MM.1S (cell line): ENCODE results near the gene CPPED1.

Source experiments
- DNase-seq: peaks from one replicate; pipeline ENCODE4 v3.0.0-alpha.2; 2015
- H2AFZ ChIP-seq: fragments of 300-600 bp; sonication (generic); 2 replicates; pipeline ENCODE4 v1.6.0; 2016; ENCODE audit warnings: antibody characterized with exemption, low read length
- H3F3A ChIP-seq: fragments of 300-600 bp; sonication (generic); 2 replicates; pipeline ENCODE4 v1.6.1; 2016; ENCODE audit warnings: mild to moderate bottlenecking, antibody characterized with exemption, low read length, moderate library complexity, mixed read lengths; ENCODE audit not compliant: insufficient read depth
- H3K27ac ChIP-seq: fragments of 300-600 bp; sonication (generic); 2 replicates; pipeline ENCODE4 v1.5.1; 2016; ENCODE audit warnings: mild to moderate bottlenecking, low read length
- H3K27me3 ChIP-seq: fragments of 300-600 bp; sonication (generic); replicated peaks from 2 replicates; pipeline ENCODE4 v1.6.0; 2016; ENCODE audit warnings: low read length; ENCODE audit not compliant: insufficient read depth
- H3K36me3 ChIP-seq: fragments of 300-600 bp; sonication (generic); replicated peaks from 2 replicates; pipeline ENCODE4 v1.6.1; 2016; ENCODE audit warnings: mild to moderate bottlenecking, low read length, mixed read lengths; ENCODE audit not compliant: insufficient read depth
- H3K4me1 ChIP-seq: fragments of 300-600 bp; sonication (generic); 2 replicates; pipeline ENCODE4 v1.6.1; 2016; ENCODE audit warnings: low read length, mixed read lengths
- H3K4me2 ChIP-seq: fragments of 300-600 bp; sonication (generic); 2 replicates; pipeline ENCODE4 v1.6.0; 2016; ENCODE audit warnings: low read depth, low read length
- H3K4me3 ChIP-seq: fragments of 300-600 bp; sonication (generic); 2 replicates; pipeline ENCODE4 v1.5.1; 2016; ENCODE audit warnings: low read length, mixed read lengths
- H3K79me2 ChIP-seq: fragments of 300-600 bp; sonication (generic); 2 replicates; pipeline ENCODE4 v1.6.1; 2016; ENCODE audit warnings: mixed run types, low read length, mixed read lengths
- H3K9ac ChIP-seq: fragments of 300-600 bp; sonication (generic); 2 replicates; pipeline ENCODE4 v1.6.1; 2016; ENCODE audit warnings: low read length, mixed read lengths
- H3K9me2 ChIP-seq: fragments of 300-600 bp; sonication (generic); replicated peaks from 2 replicates; pipeline ENCODE4 v1.6.1; 2016; ENCODE audit warnings: mild to moderate bottlenecking, low read length, mixed read lengths; ENCODE audit not compliant: insufficient read depth
- H3K9me3 ChIP-seq: fragments of 300-600 bp; sonication (generic); replicated peaks from 2 replicates; pipeline ENCODE4 v1.6.1; 2016; ENCODE audit warnings: mild to moderate bottlenecking, low read length, mixed read lengths; ENCODE audit not compliant: insufficient read depth
- H4K20me1 ChIP-seq: fragments of 300-600 bp; sonication (generic); 2 replicates; pipeline ENCODE4 v1.6.1; 2016; ENCODE audit warnings: mild to moderate bottlenecking, low read length, moderate library complexity, mixed read lengths; ENCODE audit not compliant: insufficient read depth
- CTCF ChIP-seq: fragments of 300-600 bp; sonication (generic); IDR thresholded peaks from 2 replicates; pipeline ENCODE4 v1.5.1; 2016; ENCODE audit warnings: antibody characterized with exemption, low read length, mixed read lengths
- EZH2 ChIP-seq: fragments of 300-600 bp; sonication (generic); optimal IDR thresholded peaks from 2 replicates; pipeline ENCODE3; 2017; ENCODE audit warnings: low read depth, mild to moderate bottlenecking, antibody characterized with exemption, low read length, mixed read lengths
- EZH2phosphoT487 ChIP-seq: fragments of 300-600 bp; sonication (generic); IDR thresholded peaks from 2 replicates; pipeline ENCODE4 v1.6.1; 2018; ENCODE audit warnings: antibody characterized with exemption, low read length

CPPED1 gene

DNA sequence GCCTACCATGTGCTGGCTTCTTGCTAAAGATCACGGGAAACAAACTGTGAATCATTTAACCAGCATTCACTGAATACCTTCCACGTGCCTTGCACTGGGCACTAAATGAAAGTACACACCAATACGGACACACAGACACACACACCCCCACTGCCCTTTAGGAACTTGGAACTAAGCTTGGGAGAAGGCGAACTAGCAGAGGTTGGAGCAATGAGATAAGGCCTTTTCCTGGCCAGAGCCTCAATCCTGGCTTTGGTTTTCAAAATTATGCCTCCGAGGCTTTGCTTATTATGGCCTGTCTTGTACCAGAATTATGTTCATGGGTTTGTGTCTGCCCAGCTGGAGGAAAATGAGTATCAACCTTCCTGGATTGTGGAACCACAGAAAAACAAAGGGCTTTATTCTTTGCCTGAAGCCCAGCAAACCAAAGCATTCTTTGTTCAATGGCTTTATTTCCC, 32.3 kb downstream of the CPPED1 start:
- no peaks in the 10 kb centered on the region for H3K9me3 ChIP-seq
- no peak for DNase-seq
- H3K79me2 ChIP-seq, result no peaks in the 10 kb centered on the region
- no peaks in the 10 kb centered on the region for H3K36me3 ChIP-seq
- no peak overlapping the region for H3K27ac ChIP-seq
- no peaks in the 10 kb centered on the region for H3K9me2 ChIP-seq
- no peak overlapping the region for H3K9ac ChIP-seq
- TF ChIP-seq EZH2 (no peak), CTCF (no peak)
- H4K20me1 ChIP-seq, result no peaks in the 10 kb centered on the region
- H3F3A ChIP-seq, result no peaks in the 10 kb centered on the region
- H3K27me3 ChIP-seq, result no peaks in the 10 kb centered on the region
- no peak overlapping the region for H3K4me3 ChIP-seq
- no peak overlapping the region for H2AFZ ChIP-seq
- H3K4me2 ChIP-seq, result no peak overlapping the region
- H3K4me1 ChIP-seq, result no peaks in the 10 kb centered on the region

DNA sequence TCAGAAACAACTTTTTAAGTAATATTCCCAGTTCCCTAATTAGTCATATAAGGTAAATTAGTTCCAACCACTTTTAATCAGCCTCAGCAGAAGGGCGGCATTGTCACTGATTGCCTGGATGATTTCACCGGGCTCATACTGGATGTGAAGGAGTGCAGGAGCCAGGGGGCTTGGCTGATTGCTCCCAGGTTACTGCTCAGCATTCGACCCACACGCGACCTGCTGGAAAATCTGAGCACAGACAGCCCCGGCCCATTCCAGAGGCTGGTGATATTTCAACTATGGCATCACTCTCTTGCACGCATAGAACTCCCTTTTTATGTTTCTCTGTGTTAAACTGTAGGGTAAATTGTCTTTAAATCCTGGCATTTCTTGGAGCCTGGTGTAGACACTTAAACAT, 34.2 kb downstream of the CPPED1 start:
- Histone ChIP-seq H3K27me3 (no peaks in the 10 kb centered on the region), H3K4me2 (no peak overlapping the region), H3K9me2 (no peaks in the 10 kb centered on the region), H3K36me3 (no peaks in the 10 kb centered on the region), H3K9me3 (no peaks in the 10 kb centered on the region), H3F3A (no peaks in the 10 kb centered on the region), H3K9ac (no peak overlapping the region), H4K20me1 (no peaks in the 10 kb centered on the region), H3K4me1 (no peaks in the 10 kb centered on the region), H3K27ac (no peak overlapping the region), H3K79me2 (no peaks in the 10 kb centered on the region), H2AFZ (no peak overlapping the region), H3K4me3 (no peak overlapping the region)
- TF ChIP-seq EZH2 (no peak), CTCF (no peak), EZH2phosphoT487 (no peak)
- DNase-seq, result no peak

- Histone ChIP-seq H3K79me2 (no peaks in the 10 kb centered on the region), H3K9me2 (no peaks in the 10 kb centered on the region), H3K4me1 (no peaks in the 10 kb centered on the region), H3K9ac (no peak overlapping the region), H3F3A (no peaks in the 10 kb centered on the region), H3K27ac (no peak overlapping the region), H3K4me2 (no peak overlapping the region), H2AFZ (no peak overlapping the region), H3K9me3 (no peaks in the 10 kb centered on the region), H3K27me3 (no peaks in the 10 kb centered on the region), H3K4me3 (no peak overlapping the region), H3K36me3 (no peaks in the 10 kb centered on the region), H4K20me1 (no peaks in the 10 kb centered on the region)
- TF ChIP-seq EZH2, result no peak
- no peak for TF ChIP-seq CTCF
- TF ChIP-seq EZH2phosphoT487, result no peak
- no peak for DNase-seq
These were observed 35.8 kb downstream of the CPPED1 start for GRCh38 chr16:12767897-12768296.
